Measurements from ENCODE around the gene BMP7. TPM values are rescaled to one million over a fixed set of nuclear protein-coding genes. Genes with fewer than 3 reads are reported as not detected.

BMP7 gene
- total and polyA plus RNA-seq, 2 experiments from 2014 or later = not detected

DNA sequence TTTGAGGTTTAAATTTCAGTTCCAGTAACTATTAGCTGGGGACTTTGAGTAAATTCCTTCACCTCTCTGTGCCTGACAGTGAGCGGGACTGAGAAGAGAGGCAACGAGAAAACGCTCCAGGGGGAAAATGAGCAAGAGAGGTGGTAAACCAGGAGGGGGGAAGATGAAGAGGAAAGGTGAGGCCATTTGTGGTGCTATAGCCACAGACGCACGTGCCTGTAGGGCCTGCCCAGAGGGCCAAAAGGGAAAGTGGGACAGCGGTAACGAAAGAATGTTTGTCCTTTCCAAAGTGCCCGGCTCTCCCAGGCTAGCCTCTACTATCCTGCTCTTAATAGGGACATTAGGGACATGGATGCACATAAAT, 99.2 kb downstream of the BMP7 start:
- Histone ChIP-seq H3K9me2 (ENCODE audit: insufficient read depth) (no peaks in the 10 kb centered on the region), H3K9ac (no peak overlapping the region), H3K4me3 (no peak overlapping the region), H3K79me2 (ENCODE audit: insufficient read depth) (no peaks in the 10 kb centered on the region), H3K27ac (no peak overlapping the region), H3F3A (ENCODE audit: insufficient read depth) (no peaks in the 10 kb centered on the region), H3K27me3 (replicated peaks; ENCODE audit: insufficient read depth) (peaks cover 42% of the 10 kb centered on the region), H2AFZ (no peak overlapping the region), H3K36me3 (ENCODE audit: low read depth) (no peaks in the 10 kb centered on the region), H4K20me1 (ENCODE audit: insufficient read depth) (no peaks in the 10 kb centered on the region), H3K4me1 (ENCODE audit: insufficient read depth) (0 out of 2 replicates have a peak, but pooled peaks cover 4% of the 10 kb centered on the region), H3K4me2 (ENCODE audit: unreplicated experiment) (no peak overlapping the region), H3K9me3 (ENCODE audit: low read depth) (no peaks in the 10 kb centered on the region)
- WGBS, 2 experiments (ENCODE audit: low coverage in 1 of 2, low lambda C conversion rate in 2 of 2, missing lambda C conversion rate in 2 of 2) = 88 to 90% methylated on average over 8 of the region's 8 CpGs
- TF ChIP-seq EZH2phosphoT487 (IDR thresholded peaks at IDR 0.05; ENCODE audit: insufficient read depth, low read depth) (no peak), EZH2 (IDR thresholded peaks at IDR 0.05; ENCODE audit: insufficient read depth, poor library complexity, severe bottlenecking) (no peak)
- in situ Hi-C loops (cut with MboI) = no loop called here
- no peak for DNase-seq

DNA sequence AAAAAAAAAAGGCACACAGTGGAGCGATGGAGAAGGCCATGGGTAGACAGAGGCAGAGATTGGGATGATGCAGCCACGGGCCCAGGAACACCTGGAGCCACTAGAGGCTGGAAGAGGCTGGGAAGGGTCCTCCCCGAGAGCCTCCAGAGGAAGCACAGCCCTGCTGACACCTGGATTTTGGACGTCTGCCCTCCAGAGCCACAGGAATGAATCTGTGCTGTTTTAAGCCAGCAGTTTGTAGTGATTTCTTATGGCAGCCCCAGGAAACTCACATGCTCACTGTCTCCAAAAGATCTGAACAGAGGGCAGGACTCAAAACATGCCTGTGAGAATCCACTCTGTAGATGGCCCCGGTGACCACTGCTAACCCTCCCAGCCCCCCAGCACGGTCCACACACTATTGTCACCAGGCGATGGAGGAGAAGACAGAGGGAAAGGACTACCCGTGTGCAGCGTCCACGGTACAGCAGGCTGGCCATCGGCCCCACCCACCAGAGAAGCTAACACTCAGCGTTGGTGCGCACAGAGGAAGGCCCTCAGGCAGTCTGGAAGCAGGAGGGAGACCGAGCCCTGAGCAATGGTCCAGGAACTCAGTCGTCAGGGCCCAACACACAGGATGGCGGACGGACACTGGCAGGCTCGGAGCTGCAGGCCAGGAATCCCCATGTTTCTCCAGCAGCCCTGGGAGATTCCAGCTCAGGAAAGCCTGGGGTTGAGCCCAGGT, 99.7 kb downstream of the BMP7 start:
- Histone ChIP-seq H3K4me1 (ENCODE audit: insufficient read depth) (0 out of 2 replicates have a peak, but pooled peaks cover 4% of the 10 kb centered on the region), H3K9me3 (ENCODE audit: low read depth) (no peaks in the 10 kb centered on the region), H4K20me1 (ENCODE audit: insufficient read depth) (no peaks in the 10 kb centered on the region), H3K4me3 (no peak overlapping the region), H3K9me2 (ENCODE audit: insufficient read depth) (no peaks in the 10 kb centered on the region), H3K4me2 (ENCODE audit: unreplicated experiment) (no peak overlapping the region), H3K36me3 (ENCODE audit: low read depth) (no peaks in the 10 kb centered on the region), H2AFZ (no peak overlapping the region), H3K27ac (no peak overlapping the region), H3K79me2 (ENCODE audit: insufficient read depth) (no peaks in the 10 kb centered on the region), H3K9ac (no peak overlapping the region), H3K27me3 (replicated peaks; ENCODE audit: insufficient read depth) (peaks cover 42% of the 10 kb centered on the region), H3F3A (ENCODE audit: insufficient read depth) (no peaks in the 10 kb centered on the region)
- in situ Hi-C loops (cut with MboI) = no loop called here
- 72 to 78% methylated on average over 15 to 18 of the region's 18 CpGs for WGBS, 2 experiments (ENCODE audit: low coverage in 1 of 2, low lambda C conversion rate in 2 of 2, missing lambda C conversion rate in 2 of 2)
- TF ChIP-seq EZH2phosphoT487 (IDR thresholded peaks at IDR 0.05; ENCODE audit: insufficient read depth, low read depth) (no peak), EZH2 (IDR thresholded peaks at IDR 0.05; ENCODE audit: insufficient read depth, poor library complexity, severe bottlenecking) (no peak)
- no peak for DNase-seq

DNA sequence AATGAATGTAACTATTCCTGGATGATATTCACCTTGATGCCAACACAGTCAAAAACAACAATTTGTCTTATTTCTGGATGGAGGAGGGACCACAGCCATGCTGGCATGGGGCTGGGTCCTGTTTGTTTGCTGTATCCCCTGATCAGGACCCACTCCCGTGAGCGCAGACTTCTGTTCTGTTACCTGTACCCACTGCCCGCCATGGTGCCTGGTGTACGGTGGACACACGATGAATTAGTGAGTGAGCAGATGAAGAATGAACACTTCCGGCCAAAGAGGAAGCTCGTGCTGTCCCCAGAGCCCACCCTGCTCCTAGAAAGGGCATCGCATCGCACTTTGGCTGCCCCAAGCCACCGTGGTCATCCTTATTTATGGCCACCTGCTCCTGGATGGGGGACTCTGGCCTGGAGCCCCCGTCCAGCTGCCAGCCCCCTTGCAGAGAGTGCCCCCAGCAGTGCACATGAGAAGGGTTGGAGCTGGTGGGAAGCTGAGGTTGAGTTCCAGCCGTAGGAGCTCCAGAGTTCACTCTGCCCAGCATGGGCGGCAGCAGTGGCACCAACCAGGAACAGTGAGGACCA, 100.9 kb downstream of the BMP7 start:
- H4K20me1 ChIP-seq (ENCODE audit: insufficient read depth) = no peaks in the 10 kb centered on the region
- no peak for TF ChIP-seq EZH2phosphoT487 (IDR thresholded peaks at IDR 0.05; ENCODE audit: insufficient read depth, low read depth)
- TF ChIP-seq EZH2 (IDR thresholded peaks at IDR 0.05; ENCODE audit: insufficient read depth, poor library complexity, severe bottlenecking) = no peak
- WGBS, 2 experiments (ENCODE audit: low coverage in 1 of 2, low lambda C conversion rate in 2 of 2, missing lambda C conversion rate in 2 of 2) = 77 to 81% methylated on average over 13 of the region's 13 CpGs
- no peaks in the 10 kb centered on the region for H3K9me3 ChIP-seq (ENCODE audit: low read depth)
- H3K4me2 ChIP-seq (ENCODE audit: unreplicated experiment) = no peak overlapping the region
- H3K27me3 ChIP-seq (replicated peaks; ENCODE audit: insufficient read depth) = peaks cover 51% of the 10 kb centered on the region
- in situ Hi-C loops (cut with MboI) = no loop called here
- no peak for DNase-seq
- no peaks in the 10 kb centered on the region for H3K36me3 ChIP-seq (ENCODE audit: low read depth)
- no peak overlapping the region for H3K9ac ChIP-seq
- H3K79me2 ChIP-seq (ENCODE audit: insufficient read depth) = no peaks in the 10 kb centered on the region
- H3K9me2 ChIP-seq (ENCODE audit: insufficient read depth) = no peaks in the 10 kb centered on the region
- H2AFZ ChIP-seq = no peak overlapping the region
- H3K4me1 ChIP-seq (ENCODE audit: insufficient read depth) = 0 out of 2 replicates have a peak, but pooled peaks cover 4% of the 10 kb centered on the region
- H3F3A ChIP-seq (ENCODE audit: insufficient read depth) = no peaks in the 10 kb centered on the region
- no peak overlapping the region for H3K4me3 ChIP-seq
- H3K27ac ChIP-seq = no peak overlapping the region

- TF ChIP-seq EZH2 (IDR thresholded peaks at IDR 0.05; ENCODE audit: insufficient read depth, poor library complexity, severe bottlenecking) (no peak), EZH2phosphoT487 (IDR thresholded peaks at IDR 0.05; ENCODE audit: insufficient read depth, low read depth) (no peak)
- Histone ChIP-seq H3F3A (ENCODE audit: insufficient read depth) (no peaks in the 10 kb centered on the region), H3K79me2 (ENCODE audit: insufficient read depth) (no peaks in the 10 kb centered on the region), H3K27ac (no peak overlapping the region), H4K20me1 (ENCODE audit: insufficient read depth) (no peaks in the 10 kb centered on the region), H3K36me3 (ENCODE audit: low read depth) (no peaks in the 10 kb centered on the region), H3K4me3 (no peak overlapping the region), H3K9ac (no peak overlapping the region), H3K4me1 (ENCODE audit: insufficient read depth) (0 out of 2 replicates have a peak, but pooled peaks cover 4% of the 10 kb centered on the region), H3K27me3 (replicated peaks; ENCODE audit: insufficient read depth) (peaks cover 48% of the 10 kb centered on the region), H2AFZ (no peak overlapping the region), H3K9me2 (ENCODE audit: insufficient read depth) (no peaks in the 10 kb centered on the region), H3K9me3 (ENCODE audit: low read depth) (no peaks in the 10 kb centered on the region), H3K4me2 (ENCODE audit: unreplicated experiment) (no peak overlapping the region)
- DNase-seq = no peak
- in situ Hi-C loops (cut with MboI) = no loop called here
- 45 to 54% methylated on average over 7 of the region's 7 CpGs for WGBS, 2 experiments (ENCODE audit: low coverage in 1 of 2, low lambda C conversion rate in 2 of 2, missing lambda C conversion rate in 2 of 2)
These were observed 101.6 kb downstream of the BMP7 start for GRCh38 chr20:57164872-57165271.
